Forelimb muscle (tissue), 1 donor: ENCODE results near the gene FNDC11. TPM values are rescaled to one million over a fixed set of nuclear protein-coding genes. Genes with fewer than 3 reads are reported as not detected.
"Not testable (repeated sequence)": the region's sequence is repeated elsewhere in the genome, so short reads cannot be mapped to it uniquely, and the experiment has no call there.

ENCODE experiments used
- DNase-seq: peaks from one replicate; pipeline ENCODE4 v3.0.0-alpha.2; 2013; ENCODE audit warnings: low read depth
- polyA plus RNA-seq: library from polyadenylated mRNA; unstranded; fragments of 120-200 nt; gene quantifications from one replicate; pipeline ENCODE4 v1.2.1, GENCODE V29; 2013; ENCODE audit not compliant: insufficient read length

FNDC11 gene, protein sequence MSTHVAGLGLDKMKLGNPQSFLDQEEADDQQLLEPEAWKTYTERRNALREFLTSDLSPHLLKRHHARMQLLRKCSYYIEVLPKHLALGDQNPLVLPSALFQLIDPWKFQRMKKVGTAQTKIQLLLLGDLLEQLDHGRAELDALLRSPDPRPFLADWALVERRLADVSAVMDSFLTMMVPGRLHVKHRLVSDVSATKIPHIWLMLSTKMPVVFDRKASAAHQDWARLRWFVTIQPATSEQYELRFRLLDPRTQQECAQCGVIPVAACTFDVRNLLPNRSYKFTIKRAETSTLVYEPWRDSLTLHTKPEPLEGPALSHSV
- polyA plus RNA-seq = 0.13 TPM

DNA sequence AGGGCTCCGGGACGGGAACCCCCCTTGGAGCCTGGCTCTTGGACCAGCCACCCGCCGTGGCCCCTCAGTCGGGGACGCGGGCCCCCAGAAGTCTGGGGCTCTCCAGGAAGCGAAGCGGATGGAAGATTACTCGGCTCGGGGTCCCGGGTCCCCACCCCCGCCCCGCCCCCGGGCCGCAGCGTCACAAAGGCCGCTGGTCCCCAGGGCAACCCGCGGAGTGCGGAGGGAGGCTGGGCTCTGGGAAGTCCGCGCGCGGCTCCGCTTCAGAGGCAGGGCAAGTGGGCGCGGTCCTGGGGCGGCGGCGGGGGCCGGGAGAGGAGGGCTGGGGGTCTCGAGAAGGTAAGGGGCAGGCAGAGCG is at the start of gene FNDC11:
TSS of gene FNDC11 (plus strand) at position 227 of the 358 bp plus-strand sequence. CDS start 1,505 bp downstream, outside the sequence.
- DNase-seq = no peak

DNA sequence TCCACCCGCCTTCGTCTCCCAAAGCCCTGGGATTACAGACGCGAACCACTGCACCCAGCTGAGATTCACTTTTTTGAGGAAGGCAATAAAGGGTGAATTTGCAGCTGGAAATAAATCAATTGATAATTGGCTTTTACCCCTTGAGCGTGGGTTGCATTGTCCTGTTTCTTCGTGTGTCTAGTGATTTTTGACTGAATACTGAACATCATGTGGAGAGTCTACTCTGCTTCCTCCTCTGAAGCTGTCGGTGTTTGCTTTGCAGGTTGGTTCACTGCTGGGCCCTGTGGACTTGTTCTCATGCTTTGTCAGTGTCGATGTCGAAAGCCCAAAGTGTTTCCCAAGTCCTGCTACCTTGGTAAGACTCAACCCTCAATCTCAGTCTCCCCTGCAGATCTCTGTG is 49.3 kb upstream of the FNDC11 start:
- no peak for DNase-seq

- DNase-seq = no peak
Measured at GRCh38 chr20:63505281-63505680, 48.7 kb upstream of the FNDC11 start.

DNA sequence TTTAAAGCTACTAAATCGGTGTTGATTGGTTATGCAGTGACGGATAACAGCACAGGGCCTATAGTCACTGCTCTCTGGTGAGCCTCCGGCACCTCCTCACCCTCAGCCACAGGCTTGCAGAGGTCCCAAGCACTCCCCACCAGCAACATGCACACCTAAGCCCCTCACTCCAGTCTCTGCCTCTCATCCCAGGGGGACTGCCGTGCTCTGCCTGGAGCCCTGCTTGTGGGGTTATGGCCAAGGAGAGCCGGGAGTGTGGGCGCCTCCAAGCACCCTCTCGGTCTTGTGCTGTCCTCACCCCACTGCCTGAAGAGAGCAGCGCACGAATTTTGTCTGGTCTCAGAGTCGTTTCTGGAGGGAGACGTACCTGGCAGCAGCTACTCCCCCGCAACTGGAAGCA is 48.2 kb upstream of the FNDC11 start:
- no peak for DNase-seq

GRCh38 chr20:63507083-63507743 is 46.7 kb upstream of the FNDC11 start:
- no peak for DNase-seq

- DNase-seq = no peak
Measured at GRCh38 chr20:63508072-63508768, 45.7 kb upstream of the FNDC11 start.

DNA sequence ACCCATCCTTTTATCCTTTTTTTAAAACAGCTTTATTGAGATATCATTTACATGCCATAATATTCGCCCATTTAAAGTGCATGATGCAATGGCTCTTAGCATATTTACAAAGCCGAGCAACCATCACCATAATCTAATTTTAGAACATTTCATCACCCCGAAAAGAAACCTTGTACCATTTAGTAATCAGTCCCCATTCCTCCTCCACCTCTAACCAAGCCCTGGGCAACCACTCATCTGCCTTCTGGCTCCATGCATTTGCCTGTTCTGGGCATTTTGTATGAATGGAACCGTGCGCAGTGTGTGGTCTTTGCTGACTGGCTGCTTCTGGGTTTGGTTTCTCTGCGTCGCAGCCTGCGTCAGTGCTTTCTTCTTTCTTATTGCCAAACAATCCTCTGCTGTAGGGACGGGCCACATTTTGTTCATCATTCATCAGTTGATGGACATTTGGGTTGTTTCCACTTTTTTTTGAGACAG is 44.8 kb upstream of the FNDC11 start:
- DNase-seq = no peak

DNA sequence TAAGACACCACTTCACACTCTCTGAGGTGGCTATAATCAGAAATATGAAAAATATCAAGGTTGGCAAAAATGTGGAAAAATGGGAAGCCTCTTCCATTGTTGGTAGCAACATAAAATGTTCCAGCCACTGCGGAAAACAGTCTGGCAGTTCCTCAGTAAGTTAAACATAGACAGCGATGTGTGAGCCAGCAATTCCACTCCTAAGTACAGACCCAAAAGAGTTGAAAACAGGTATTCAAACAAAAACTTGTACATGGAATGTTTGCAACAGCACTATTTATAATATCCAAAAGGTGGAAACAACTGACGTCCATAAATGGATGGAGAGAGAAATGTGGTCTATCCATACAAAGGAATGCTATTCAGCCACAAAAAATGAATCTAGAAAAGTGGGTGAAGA is 40.8 kb upstream of the FNDC11 start:
- DNase-seq = no peak

DNA sequence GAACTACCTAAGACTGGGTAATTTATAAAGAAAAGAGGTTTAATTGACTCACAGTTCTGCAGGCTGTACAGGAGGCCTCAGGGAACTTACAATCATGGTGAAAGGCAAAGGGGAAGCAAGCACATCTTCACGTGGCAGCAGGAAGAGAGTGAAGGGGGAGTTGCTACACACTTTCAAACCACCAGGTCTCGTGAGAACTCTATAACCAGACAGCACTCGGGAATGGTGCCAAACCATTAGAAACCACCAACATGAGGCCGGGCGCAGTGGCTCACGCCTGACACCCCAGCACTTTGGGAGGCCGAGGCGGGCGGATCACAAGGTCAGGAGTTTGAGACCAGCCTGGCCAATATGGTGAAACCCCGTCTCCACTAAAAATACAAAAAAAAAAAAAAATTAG is 39.4 kb upstream of the FNDC11 start:
- DNase-seq = not testable (repeated sequence)

DNA sequence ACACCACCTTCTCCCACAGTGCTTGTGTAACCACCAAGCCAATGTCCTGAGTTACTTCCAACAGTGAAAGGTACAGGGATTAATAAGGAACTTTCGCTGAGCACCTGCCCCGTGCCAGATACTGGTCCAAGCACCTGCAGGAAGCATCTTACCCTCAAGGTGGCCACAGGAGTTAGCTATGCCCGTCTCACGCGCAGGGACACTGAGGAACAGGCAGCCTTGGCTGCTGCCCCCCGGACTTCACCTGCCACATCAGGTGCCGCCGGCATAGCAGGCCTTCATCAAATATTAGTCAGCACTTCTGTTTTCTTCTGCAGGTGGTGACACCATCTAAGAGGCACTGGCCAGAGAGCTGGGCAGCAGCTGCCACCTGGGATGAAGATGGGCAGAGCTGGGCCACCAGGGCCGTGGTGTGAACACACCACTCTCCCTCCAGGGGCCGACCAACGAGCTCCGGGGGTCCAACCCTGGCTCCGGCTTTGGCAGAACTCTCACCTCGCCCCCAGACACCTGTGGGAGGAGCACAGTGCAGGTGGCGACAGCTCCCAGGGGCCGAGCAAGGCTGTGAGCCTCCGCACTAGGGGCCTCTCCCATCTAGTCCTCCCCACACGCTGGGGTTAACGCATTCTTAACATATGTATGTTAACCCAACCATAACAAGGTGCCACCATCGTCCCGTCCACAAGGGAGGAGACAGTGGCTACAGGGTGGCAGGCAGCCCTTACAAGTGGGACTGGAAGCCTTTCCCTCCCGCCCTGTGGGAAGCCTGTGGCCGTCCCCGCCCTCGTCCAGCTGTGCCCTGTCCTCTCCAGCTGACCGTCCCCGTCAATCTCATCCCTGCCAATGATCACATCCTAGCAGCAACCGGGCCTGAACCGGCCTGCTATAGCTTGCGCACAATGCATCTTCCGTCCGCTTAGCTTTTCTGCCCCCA is 36.3 kb upstream of the FNDC11 start:
- no peak for DNase-seq

GRCh38 chr20:63518351-63518861 is 35.6 kb upstream of the FNDC11 start:
- no peak for DNase-seq

- no peak for DNase-seq
Measured at GRCh38 chr20:63518946-63519667, 34.9 kb upstream of the FNDC11 start.

DNA sequence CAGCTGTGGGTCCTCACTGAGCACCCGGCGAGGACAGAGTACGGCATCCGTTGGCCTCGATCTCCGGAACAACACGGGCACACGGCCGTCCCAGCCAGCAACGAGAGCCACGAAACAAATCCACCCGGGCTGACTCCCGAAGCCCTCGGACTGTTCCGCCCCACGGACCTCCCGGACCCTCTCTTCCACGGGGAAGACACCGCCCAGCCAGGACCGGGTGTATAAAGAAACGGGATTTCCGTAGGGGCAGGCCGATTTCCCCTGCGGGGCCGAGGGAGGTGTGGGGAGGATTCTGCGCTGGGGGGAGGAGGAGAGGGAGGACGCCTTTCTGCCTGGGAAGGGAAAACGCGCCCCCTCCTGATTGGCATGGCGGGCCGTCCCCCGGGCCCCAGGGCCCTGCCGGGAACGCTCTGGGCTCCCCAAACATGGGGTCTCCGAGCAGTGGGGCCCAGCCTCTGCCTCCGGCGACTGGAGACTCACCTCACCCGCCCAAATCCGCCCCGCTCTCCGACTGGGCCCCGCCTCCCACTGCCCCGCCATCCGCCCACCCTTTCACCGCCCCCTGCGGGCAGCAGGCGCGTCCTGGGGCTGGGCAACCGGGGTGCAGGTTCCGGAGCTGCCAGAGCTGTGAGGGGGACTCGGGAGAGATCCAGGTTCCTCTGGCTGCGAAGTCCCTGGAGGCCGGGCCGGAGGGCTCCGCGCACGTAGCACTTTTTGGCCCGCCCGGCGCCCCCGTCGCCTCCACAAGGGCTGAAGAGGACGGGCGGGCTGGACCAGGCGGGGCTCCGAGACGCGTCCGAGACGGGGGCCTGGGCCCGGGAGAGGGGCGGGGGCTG is 34.1 kb upstream of the FNDC11 start:
- DNase-seq = no peak

DNA sequence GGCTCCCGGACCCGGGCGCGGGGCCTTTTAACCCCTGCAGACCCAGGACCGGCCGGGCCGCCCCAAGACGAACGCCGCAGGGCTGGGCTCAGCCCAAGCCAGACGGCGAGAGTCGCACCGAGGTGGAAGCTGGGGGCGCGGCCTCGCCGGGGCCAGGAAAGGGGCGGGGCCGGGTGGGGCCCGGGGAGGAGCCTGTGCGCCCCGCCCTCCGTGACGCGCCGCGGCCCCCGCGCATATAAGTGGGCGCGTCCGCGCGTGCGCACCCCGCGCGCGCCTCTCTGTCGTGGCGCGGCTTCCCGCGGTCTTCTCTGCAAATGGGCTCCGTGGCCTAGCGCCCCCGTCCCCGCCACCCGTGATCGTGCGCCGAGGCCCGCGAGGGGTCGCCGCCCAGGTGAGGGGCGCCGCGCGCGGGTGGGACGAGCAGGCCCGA is 33.4 kb upstream of the FNDC11 start, which contains the start of gene PPDPF:
TSS of gene PPDPF (plus strand) at position 262 of the 430 bp plus-strand sequence. CDS start 544 bp downstream, outside the sequence.
- DNase-seq = peak; percentile 31

GRCh38 chr20:63520934-63521601 is 32.9 kb upstream of the FNDC11 start:
- peak; percentile 48 for DNase-seq

DNA sequence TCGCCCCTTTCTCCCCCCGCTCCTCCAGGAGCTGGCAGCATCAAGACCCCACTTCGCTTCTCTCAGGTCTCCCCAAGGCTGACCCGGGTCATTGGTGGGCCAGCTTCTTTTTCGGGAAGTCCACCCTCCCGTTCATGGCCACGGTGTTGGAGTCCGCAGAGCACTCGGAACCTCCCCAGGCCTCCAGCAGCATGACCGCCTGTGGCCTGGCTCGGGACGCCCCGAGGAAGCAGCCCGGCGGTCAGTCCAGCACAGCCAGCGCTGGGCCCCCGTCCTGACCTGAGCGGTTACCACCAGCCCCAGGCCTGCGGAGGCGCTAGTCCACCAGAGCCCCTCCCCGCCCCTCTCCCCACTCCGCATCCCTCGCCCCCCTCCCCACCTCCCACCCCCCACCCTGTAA is 32.4 kb upstream of the FNDC11 start:
- no peak for DNase-seq

DNA sequence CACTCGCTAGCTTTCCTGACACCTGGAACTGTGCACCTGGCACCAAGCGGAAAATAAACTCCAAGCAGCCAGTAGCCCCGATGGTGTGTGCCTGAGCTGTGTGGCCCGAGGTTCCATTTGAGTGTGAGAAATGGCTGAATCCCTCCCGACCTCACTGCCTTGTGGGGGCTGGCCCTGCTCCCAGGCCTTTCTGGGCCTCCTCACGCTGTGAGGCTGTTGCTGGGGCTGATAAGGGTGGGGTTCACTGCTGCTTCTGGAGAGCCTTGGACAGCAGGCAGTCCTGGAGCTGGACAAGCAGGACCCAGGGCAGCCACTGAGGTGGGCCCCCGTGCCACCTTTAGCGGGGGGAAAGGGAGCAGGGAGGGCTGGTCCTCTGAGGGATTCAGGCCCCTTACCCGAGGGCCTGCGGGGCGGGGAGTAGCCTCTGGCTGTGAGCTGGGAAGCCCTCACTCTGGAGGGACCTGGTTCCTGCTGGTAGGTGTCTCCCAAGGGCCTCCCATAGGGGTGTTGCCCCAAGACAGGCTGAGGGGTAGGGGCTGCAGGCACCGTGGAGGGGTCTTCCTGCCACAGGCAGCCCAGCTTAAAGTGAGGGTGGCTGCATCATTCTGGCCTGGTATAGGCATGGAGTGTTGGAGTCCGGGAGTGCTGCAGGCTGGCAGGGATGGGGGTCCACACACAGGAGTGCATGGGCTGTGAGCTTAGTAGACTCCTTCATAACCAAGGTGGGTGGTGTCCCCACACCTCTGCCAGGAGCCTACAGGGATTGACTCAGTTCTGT is 31.7 kb upstream of the FNDC11 start:
- DNase-seq = no peak

DNA sequence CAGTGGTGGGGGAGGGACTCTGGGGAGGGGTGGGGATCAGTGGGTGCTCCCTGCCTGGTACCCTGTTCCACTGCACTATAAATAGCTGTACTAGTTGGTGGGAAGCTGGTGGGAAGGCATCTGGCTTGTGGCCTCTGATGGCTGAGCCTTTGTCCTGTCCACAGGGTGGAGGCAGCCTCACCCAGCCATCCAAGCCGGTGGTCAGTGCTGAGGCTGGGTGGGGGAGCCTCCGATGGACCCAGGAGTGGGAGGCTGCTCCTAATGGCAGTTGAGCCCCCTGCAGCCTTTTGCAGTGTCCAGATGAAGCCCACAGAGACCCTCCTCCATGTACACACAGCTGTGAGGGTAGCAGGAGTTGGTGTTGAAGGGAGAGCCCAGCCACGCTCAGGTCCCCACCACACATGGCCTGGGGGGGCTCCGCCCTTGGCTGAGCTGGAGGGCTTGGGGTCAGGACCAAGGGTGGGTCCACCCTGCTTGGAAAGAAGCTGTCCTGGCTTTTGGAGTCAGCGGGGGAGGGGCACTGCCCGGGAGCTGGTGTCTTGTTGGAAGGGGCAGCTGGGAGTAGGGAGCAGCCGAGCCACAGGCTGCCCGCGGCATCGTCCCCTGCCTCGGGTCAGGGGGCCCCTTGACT is 30.9 kb upstream of the FNDC11 start:
- no peak for DNase-seq
